Right lobe of liver (tissue), 4 donors: ENCODE results near the gene LSM6.

Experiments
- CTCF ChIP-seq, 4 donors: fragments of 200-600 bp in 3 of 4; fragments of 450-650 bp in 1 of 4; IDR thresholded peaks; one replicate each; pipeline versions ENCODE4 v1.5.1 to v1.8.0; 2016 to 2022; ENCODE audit warnings: antibody characterized with exemption in 4 of 4, mild to moderate bottlenecking in 2 of 4
- POLR2A ChIP-seq: fragments of 450-650 bp; IDR thresholded peaks from one replicate; pipeline ENCODE4 v1.6.1; 2017; ENCODE audit warnings: antibody characterized with exemption, mild to moderate bottlenecking
- donor health status: DM: no; HTN: no; CAD: no.
- donor health status: DM: no; HTN: no; CAD: no.
- donor health status: DM: no; HTN: yes; CAD: no.

GRCh38 chr4:146175541-146176453 is at the start of gene LSM6:
- peak in 3 of 4 donors; percentile 8 to 19 (median 11) for TF ChIP-seq CTCF (IDR thresholded peaks at IDR 0.05)
- TF ChIP-seq POLR2A = peak; percentile 70
